ENCODE data around the gene UTP15.

DNA sequence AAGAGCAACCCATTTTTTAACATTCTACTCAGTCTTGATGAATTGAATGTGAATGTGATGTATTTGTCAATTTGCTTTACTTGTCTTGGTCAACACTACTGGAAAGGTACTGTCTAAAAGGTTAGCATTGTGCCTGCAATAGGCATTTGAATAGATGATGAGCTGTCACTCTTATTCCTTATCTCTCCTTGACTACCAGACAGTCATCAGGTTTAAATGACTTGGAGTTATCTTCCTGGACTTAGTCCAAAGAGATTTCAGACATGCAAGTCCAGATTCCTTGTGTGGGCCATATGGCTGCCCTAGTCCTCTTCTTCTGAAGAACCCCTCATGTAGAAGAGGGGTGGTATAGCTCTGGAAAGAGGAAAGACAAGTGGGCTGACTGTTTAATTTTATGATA lies 65.2 kb downstream of the UTP15 start:
- TF ChIP-seq, protein P1, sequence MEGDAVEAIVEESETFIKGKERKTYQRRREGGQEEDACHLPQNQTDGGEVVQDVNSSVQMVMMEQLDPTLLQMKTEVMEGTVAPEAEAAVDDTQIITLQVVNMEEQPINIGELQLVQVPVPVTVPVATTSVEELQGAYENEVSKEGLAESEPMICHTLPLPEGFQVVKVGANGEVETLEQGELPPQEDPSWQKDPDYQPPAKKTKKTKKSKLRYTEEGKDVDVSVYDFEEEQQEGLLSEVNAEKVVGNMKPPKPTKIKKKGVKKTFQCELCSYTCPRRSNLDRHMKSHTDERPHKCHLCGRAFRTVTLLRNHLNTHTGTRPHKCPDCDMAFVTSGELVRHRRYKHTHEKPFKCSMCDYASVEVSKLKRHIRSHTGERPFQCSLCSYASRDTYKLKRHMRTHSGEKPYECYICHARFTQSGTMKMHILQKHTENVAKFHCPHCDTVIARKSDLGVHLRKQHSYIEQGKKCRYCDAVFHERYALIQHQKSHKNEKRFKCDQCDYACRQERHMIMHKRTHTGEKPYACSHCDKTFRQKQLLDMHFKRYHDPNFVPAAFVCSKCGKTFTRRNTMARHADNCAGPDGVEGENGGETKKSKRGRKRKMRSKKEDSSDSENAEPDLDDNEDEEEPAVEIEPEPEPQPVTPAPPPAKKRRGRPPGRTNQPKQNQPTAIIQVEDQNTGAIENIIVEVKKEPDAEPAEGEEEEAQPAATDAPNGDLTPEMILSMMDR (conservative IDR thresholded peaks at IDR 0.05; ENCODE audit: low read length), result no peak
- TF ChIP-seq EZH2phosphoT487 (IDR thresholded peaks at IDR 0.05; ENCODE audit: borderline replicate concordance), result no peak

Data from Loucy (cell line).